Esophagus (tissue), 2 donors: ENCODE measurements around the gene ANKRD13B. TPM values are rescaled to one million over a fixed set of nuclear protein-coding genes. Genes with fewer than 3 reads are reported as not detected.
A peak's percentile ranks its signal among the peaks of the same experiment; 100 is the strongest.

Source experiments
- H3K27ac ChIP-seq, 2 donors: one replicate each; pipeline ENCODE4 v1.5.1; 2013; ENCODE audit warnings: low read depth in 2 of 2, mild to moderate bottlenecking in 2 of 2, inconsistent platforms in 1 of 2, low read length in 1 of 2, moderate library complexity in 1 of 2
- H3K27me3 ChIP-seq, 2 donors: one replicate each; pipeline ENCODE4 v1.6.1; 2013; ENCODE audit warnings: low read length in 2 of 2, control low read depth in 1 of 2, mild to moderate bottlenecking in 1 of 2; ENCODE audit not compliant: insufficient read depth in 2 of 2, control insufficient read depth in 1 of 2
- H3K36me3 ChIP-seq, 2 donors: one replicate each; pipeline ENCODE4 v1.6.1; 2013; ENCODE audit warnings: low read length in 1 of 2; ENCODE audit not compliant: control insufficient read depth in 2 of 2, insufficient read depth in 2 of 2
- H3K4me1 ChIP-seq, 2 donors: one replicate each; pipeline ENCODE4 v1.6.1; 2013; ENCODE audit warnings: low read length in 1 of 2; ENCODE audit not compliant: control insufficient read depth in 2 of 2, insufficient read depth in 2 of 2
- H3K4me3 ChIP-seq, 2 donors: one replicate each; pipeline ENCODE4 v1.5.1; 2013; ENCODE audit warnings: low read length in 2 of 2, mild to moderate bottlenecking in 2 of 2, low read depth in 1 of 2, moderate library complexity in 1 of 2
- H3K9me3 ChIP-seq, 2 donors: one replicate each; pipeline ENCODE4 v1.6.1; 2013; ENCODE audit warnings: mild to moderate bottlenecking in 2 of 2, low read depth in 1 of 2, low read length in 1 of 2, moderate library complexity in 1 of 2; ENCODE audit not compliant: control insufficient read depth in 2 of 2, insufficient read depth in 1 of 2
- WGBS, 2 donors: extraction: QIAGEN DNeasy Blood & Tissue Kit; methylation state at CpG; one replicate each; pipeline ENCODE4 v1.1.7; 2013; 5-methylcytosine and 5-hydroxymethylcytosine counted together
- polyA plus RNA-seq, 2 donors: library from polyadenylated mRNA; stranded (reverse); fragments of 200-250 nt; gene quantifications; one replicate each; pipeline ENCODE4 v1.2.3, GENCODE V29; 2013
- donor health status: healthy with polysubstance abuse.
- donor health status: Bipolar disorder and iron deficiency.

ANKRD13B gene
- polyA plus RNA-seq, 2 donors, result 3.5 to 6.5 TPM

- Histone ChIP-seq H3K4me3 (no peak overlapping the region), H3K4me1 (peaks cover 7 to 29% of the 10 kb centered on the region in 2 donors), H3K27ac (peak overlapping the region; percentile 1 to 27), H3K36me3 (peaks cover 6 to 54% of the 10 kb centered on the region in 2 donors), H3K9me3 (no peaks in the 10 kb centered on the region), H3K27me3 (no peaks in the 10 kb centered on the region)
- 55 to 57% methylated on average over 15 of the region's 15 CpGs for WGBS, 2 donors
Measured at GRCh38 chr17:29579866-29580771, 12.8 kb upstream of the ANKRD13B start.

GRCh38 chr17:29581583-29582253 lies 11.2 kb upstream of the ANKRD13B start:
- H3K4me3 ChIP-seq, result no peak overlapping the region
- no peaks in the 10 kb centered on the region for H3K27me3 ChIP-seq
- H3K36me3 ChIP-seq, result peaks cover 2 to 38% of the 10 kb centered on the region in 2 donors
- 53 to 70% methylated on average over 20 of the region's 20 CpGs for WGBS, 2 donors
- H3K4me1 ChIP-seq, result peaks cover 7 to 33% of the 10 kb centered on the region in 2 donors
- H3K9me3 ChIP-seq, result no peaks in the 10 kb centered on the region
- peak overlapping the region; percentile 50 to 68 for H3K27ac ChIP-seq

GRCh38 chr17:29582254-29582765 lies 10.6 kb upstream of the ANKRD13B start:
- Histone ChIP-seq H3K4me1 (peaks cover 7 to 38% of the 10 kb centered on the region in 2 donors), H3K27ac (peak overlapping the region in 1 of 2 donors; percentile 67), H3K9me3 (no peaks in the 10 kb centered on the region), H3K4me3 (no peak overlapping the region), H3K27me3 (no peaks in the 10 kb centered on the region), H3K36me3 (peaks cover 2 to 32% of the 10 kb centered on the region in 2 donors)
- WGBS, 2 donors, result 59 to 76% methylated on average over 10 of the region's 10 CpGs

- no peak overlapping the region for H3K4me3 ChIP-seq
- 93% methylated on average over 13 of the region's 13 CpGs for WGBS, 2 donors
Measured at GRCh38 chr17:29582772-29583171, 10.2 kb upstream of the ANKRD13B start.

GRCh38 chr17:29583324-29584248 lies 9.3 kb upstream of the ANKRD13B start:
- peaks cover 13 to 48% of the 10 kb centered on the region in 2 donors for H3K4me1 ChIP-seq

More at GRCh38 chr17:29582772-29583171, 10.2 kb upstream of the ANKRD13B start:
- H3K27ac ChIP-seq, result peak overlapping the region in 1 of 2 donors; percentile 67
- peaks cover 2 to 32% of the 10 kb centered on the region in 2 donors for H3K36me3 ChIP-seq
- H3K4me1 ChIP-seq, result peaks cover 7 to 40% of the 10 kb centered on the region in 2 donors
- H3K27me3 ChIP-seq, result no peaks in the 10 kb centered on the region
- H3K9me3 ChIP-seq, result no peaks in the 10 kb centered on the region

GRCh38 chr17:29584452-29585079 lies 8.4 kb upstream of the ANKRD13B start:
- peak overlapping the region; percentile 11 to 50 for H3K27ac ChIP-seq
- peaks cover 2 to 16% of the 10 kb centered on the region in 2 donors for H3K36me3 ChIP-seq
- 67 to 75% methylated on average over 12 of the region's 12 CpGs for WGBS, 2 donors
- peaks cover 13 to 48% of the 10 kb centered on the region in 2 donors for H3K4me1 ChIP-seq
- no peaks in the 10 kb centered on the region for H3K27me3 ChIP-seq
- H3K9me3 ChIP-seq, result no peaks in the 10 kb centered on the region
- H3K4me3 ChIP-seq, result no peak overlapping the region

More at GRCh38 chr17:29583324-29584248, 9.3 kb upstream of the ANKRD13B start:
- H3K9me3 ChIP-seq, result no peaks in the 10 kb centered on the region
- 65 to 77% methylated on average over 16 of the region's 16 CpGs for WGBS, 2 donors
- no peaks in the 10 kb centered on the region for H3K27me3 ChIP-seq
- peak overlapping the region; percentile 40 to 50 for H3K27ac ChIP-seq
- peaks cover 2 to 24% of the 10 kb centered on the region in 2 donors for H3K36me3 ChIP-seq
- no peak overlapping the region for H3K4me3 ChIP-seq

- Histone ChIP-seq H3K36me3 (peaks cover 2 to 16% of the 10 kb centered on the region in 2 donors), H3K27me3 (no peaks in the 10 kb centered on the region), H3K9me3 (no peaks in the 10 kb centered on the region), H3K4me3 (peak overlapping the region in 1 of 2 donors; percentile 5), H3K4me1 (peaks cover 15 to 53% of the 10 kb centered on the region in 2 donors), H3K27ac (peak overlapping the region; percentile 11 to 50)
- 70 to 76% methylated on average over 8 of the region's 8 CpGs for WGBS, 2 donors
Measured at GRCh38 chr17:29585080-29585751, 7.7 kb upstream of the ANKRD13B start.

- WGBS, 2 donors, result 50 to 73% methylated on average over 7 to 9 of the region's 9 CpGs
- H3K36me3 ChIP-seq, result peaks cover 2 to 7% of the 10 kb centered on the region in 2 donors
- peak overlapping the region in 1 of 2 donors; percentile 19 for H3K27ac ChIP-seq
- H3K27me3 ChIP-seq, result no peaks in the 10 kb centered on the region
- H3K4me3 ChIP-seq, result no peak overlapping the region
- H3K9me3 ChIP-seq, result no peaks in the 10 kb centered on the region
- H3K4me1 ChIP-seq, result peaks cover 19 to 58% of the 10 kb centered on the region in 2 donors
Measured at GRCh38 chr17:29586676-29587469, 6.1 kb upstream of the ANKRD13B start.
